ENCODE results near the gene RBBP4.
A peak's percentile ranks its signal among the peaks of the same experiment; 100 is the strongest.
"Not testable (repeated sequence)": the region's sequence is repeated elsewhere in the genome, so short reads cannot be mapped to it uniquely, and the experiment has no call there.

Gene RBBP4

DNA sequence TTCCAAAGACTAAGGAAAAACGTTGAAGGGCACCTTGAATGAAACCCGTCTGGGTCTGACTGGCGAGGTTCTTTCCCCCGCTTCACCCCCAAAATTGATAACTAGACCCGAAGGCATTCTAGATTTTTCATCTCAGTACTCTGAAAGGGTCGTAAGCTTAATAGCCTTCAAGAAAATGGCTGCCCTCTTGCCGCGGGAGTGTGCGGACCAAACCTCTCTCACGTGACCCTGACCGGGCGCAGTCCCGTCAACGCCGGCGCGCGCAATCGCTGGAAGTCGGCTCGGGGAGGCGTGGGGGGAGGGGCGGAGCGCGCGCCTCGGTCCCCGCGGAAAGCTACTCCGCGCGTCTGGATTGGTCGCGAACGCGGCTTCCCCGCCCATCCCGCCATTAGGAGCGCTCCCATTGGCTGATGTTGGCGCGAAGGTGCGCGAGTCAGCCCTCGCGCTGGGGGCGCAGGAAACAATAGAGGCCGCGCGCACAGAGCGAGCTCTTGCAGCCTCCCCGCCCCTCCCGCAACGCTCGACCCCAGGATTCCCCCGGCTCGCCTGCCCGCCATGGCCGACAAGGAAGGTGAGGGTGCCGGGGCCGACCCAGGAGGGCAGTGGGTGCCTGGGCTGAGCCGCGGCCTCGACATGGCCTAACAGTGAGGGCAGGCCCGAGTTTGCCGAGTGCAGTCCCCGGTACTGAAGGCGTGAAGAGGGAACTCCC is at the start of gene RBBP4:
TSS of gene RBBP4 (plus strand) at position 457 of the 709 bp plus-strand sequence. CDS start at position 556, 99 bp downstream.
- peak; percentile 95 to 97 (median 97) for DNase-seq (ENCODE audit: low read depth in 4 of 4, low spot score in 1 of 4)

DNA sequence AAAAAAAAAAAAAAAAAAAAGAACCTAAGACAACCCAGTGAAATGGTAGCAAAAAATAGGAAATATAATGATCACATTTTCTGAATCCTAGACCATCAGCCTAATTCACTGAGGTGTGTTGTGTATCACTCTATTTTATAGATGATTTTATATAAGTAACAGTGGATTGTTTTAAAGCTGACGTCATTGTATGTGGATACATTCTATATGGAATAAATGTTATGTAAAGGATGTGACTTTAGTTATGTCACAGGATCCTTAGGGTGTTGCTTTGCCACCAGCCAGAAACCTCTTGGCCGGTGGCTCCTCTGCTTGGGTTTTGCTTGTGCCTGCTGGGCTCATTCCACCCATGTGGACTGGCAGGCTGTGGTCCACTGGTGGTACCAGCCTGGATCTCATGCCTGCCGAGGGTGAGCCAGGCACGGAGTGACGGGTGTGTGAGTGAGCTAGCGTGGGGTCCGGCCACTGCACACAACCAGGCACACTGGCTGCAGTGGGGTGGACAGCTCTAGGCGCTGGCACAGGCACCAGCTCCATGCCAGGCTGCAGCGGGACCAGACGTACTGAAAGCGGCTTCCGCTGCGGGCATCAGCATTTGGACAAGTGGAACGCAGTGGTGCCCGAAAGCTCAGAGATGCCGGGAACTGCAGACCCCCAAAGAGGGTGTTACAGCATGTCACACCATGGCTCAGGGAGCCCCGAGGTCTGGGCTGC is 45.1 kb upstream of the RBBP4 start:
- no peak for DNase-seq (ENCODE audit: low read depth in 4 of 4, low spot score in 1 of 4)

- DNase-seq (ENCODE audit: low read depth in 4 of 4, low spot score in 1 of 4) = no peak
Measured at GRCh38 chr1:32606565-32607371, 44.2 kb upstream of the RBBP4 start.

DNA sequence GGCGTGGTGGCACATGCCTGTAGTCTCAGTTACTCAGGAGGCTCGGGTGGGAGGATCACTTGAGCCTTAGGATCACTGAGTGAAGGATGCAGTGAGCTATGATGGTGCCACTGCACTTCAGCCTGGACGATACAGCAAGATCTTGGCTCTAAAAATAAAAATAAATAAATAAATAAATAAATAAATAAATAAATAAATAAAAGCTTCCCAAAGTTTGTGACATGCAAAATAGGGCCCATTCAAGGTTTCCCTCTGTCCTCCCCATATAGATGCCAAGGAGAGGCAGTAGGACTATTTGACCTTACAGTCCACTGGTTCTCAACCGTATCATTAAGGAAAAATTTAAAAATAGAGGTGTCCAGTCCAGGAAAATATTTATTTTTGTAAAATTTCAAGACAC is 41.8 kb upstream of the RBBP4 start:
- DNase-seq (ENCODE audit: low read depth in 4 of 4, low spot score in 1 of 4) = no peak

- no peak for DNase-seq (ENCODE audit: low read depth in 4 of 4, low spot score in 1 of 4)
Measured at GRCh38 chr1:32611859-32612188, 39.2 kb upstream of the RBBP4 start.

GRCh38 chr1:32612189-32612881 is 38.7 kb upstream of the RBBP4 start:
- peak in 2 of 4 experiments; percentile 12 to 41 for DNase-seq (ENCODE audit: low read depth in 4 of 4, low spot score in 1 of 4)

- no peak for DNase-seq (ENCODE audit: low read depth in 4 of 4, low spot score in 1 of 4)
Measured at GRCh38 chr1:32613472-32613871, 37.5 kb upstream of the RBBP4 start.

- DNase-seq (ENCODE audit: low read depth in 4 of 4, low spot score in 1 of 4) = no peak
Measured at GRCh38 chr1:32618673-32619221, 32.3 kb upstream of the RBBP4 start.

DNA sequence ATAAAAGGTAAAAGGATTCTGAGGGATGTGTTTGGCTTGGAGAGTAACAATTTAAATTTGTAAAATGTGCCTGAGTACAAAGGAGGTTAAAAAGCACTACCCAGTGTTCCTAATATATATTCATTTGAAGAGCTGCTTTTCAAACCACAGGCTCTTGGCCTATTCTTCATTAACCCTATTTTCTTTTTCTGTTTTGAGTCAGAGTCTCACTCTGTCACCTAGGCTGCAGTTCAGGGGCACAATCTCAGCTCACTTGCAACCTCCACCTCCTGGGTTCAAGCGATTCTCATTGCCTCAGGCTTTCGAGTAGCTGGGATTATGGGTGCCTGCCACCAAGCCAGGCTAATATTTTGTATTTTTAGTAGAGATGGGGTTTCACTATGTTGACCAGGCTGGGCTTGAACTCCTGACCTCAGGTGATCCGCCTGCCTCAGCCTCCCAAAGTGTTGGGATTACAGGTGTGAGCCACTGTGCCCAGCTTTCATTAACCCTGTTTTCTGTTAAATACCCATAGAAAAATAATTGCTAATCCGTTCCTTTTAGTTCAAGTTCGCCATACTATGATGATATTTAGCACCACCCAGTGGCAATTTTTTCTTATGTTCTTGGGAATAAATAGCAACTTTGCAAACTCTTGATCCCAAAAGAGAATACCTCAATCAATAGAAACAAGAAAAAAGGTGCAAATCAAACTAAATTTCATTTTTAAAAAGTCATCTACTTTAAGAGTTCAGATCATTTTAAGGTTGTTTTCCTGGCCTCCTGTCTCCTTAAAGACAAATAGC is 31.1 kb upstream of the RBBP4 start:
- no peak for DNase-seq (ENCODE audit: low read depth in 4 of 4, low spot score in 1 of 4)

- DNase-seq (ENCODE audit: low read depth in 4 of 4, low spot score in 1 of 4) = no peak
Measured at GRCh38 chr1:32622205-32622604, 28.8 kb upstream of the RBBP4 start.

GRCh38 chr1:32622806-32623681 is 28.0 kb upstream of the RBBP4 start:
- DNase-seq (ENCODE audit: low read depth in 4 of 4, low spot score in 1 of 4) = no peak

DNA sequence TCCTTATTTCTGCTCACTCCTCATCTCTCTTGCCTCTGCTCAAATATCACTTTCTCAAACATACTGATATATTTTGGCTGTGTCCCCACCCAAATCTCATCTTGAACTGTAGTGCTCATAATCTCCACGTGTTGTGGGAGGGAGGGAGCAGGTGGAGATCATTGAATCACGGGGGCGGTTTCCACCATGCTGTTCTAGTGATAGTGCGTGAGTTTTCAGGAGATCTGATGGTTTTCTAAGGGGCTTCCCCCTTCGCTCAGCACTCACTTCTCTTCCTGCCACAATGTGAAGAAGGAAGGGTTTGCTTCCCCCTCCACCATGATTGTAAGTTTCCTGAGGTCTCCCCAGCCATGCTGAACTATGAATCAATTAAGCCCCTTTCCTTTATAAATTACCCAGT is 27.2 kb upstream of the RBBP4 start:
- peak in 2 of 4 experiments; percentile 29 to 52 for DNase-seq (ENCODE audit: low read depth in 4 of 4, low spot score in 1 of 4)

DNA sequence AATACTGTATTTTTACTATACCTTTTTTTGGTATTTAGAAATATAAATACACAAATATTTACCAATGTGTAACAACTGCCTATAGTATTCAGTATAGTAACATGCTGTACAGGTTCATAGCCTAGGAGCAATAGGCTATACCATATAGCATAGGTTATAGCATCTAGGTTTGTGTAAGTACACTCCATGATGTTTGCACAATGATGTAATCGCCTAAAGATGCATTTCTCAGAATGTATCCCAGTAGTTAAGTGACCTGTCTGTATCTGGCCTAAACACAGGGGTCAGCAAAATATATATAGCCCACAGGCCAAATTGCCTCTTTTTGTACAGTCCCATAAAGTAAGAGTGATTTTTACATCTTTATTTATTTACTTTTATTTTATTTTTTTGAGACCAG is 24.8 kb upstream of the RBBP4 start:
- DNase-seq (ENCODE audit: low read depth in 4 of 4, low spot score in 1 of 4) = no peak

DNA sequence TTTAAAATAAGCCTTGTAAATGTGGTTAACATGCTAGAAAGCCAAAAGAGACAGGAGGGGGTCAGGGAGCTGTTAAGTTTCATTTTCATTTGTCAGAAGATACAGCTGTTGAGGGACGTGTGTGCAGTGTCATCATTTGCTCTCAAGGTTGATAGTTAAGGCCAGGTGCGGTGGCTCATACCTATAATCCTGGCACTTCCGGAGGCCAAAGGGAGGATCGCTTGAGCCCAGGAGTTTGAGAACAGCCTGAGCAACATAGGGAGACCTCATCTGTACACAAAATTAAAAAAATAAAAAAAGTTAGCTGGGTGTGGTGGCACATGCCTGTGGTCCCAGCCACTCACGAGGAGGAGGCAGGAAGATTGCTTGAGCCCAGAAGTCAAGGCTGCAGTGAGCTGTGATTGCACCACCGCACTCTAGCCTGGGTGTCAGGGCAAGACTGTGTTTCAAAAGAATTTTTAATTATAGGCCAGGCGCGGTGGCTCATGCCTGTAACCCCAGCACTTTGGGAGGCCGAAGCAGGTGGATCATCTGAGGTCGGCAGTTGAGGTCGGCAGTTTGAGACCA is 23.3 kb upstream of the RBBP4 start:
- DNase-seq (ENCODE audit: low read depth in 4 of 4, low spot score in 1 of 4) = no peak

DNA sequence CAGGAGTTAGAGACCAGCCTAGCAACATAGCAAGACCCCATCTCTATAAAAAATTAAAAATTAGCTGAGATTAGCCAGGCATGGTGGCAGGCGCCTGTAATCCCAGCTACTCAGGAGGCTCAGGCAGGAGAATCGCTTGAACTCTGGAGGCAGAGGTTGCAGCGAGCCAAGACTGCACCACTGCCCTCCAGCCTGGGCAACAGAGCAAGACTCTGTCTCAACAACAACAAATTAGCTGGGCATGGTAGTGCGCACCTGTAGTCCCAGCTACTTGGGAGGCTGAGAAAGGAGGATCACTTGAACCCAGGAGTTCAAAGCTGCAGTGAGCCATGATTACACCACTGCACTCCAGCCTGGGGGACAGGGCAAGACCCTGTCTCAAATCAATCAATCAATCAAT is 20.8 kb upstream of the RBBP4 start:
- not testable (repeated sequence) for DNase-seq (ENCODE audit: low read depth in 4 of 4, low spot score in 1 of 4)

DNA sequence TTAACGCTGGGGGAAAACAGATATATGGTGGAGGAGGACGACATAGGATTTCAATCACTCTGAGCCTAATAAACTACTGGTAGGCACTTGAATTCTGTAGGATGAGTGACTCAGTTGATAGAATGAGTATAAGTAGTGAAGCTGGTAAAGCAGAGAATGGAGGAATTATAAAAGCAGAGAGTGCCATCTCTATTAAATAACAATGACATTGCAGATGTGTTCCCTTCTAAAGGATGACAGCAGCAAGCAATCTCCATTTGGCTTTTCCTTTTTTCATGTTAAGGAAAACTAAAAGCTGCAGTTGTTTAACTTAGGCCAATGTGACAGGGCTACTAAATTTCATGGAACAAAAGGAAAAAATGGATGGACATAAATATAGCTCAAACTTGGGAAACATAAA is 18.2 kb upstream of the RBBP4 start:
- DNase-seq (ENCODE audit: low read depth in 4 of 4, low spot score in 1 of 4) = no peak

GRCh38 chr1:32635508-32636277 is 15.3 kb upstream of the RBBP4 start:
- no peak for DNase-seq (ENCODE audit: low read depth in 4 of 4, low spot score in 1 of 4)

- DNase-seq (ENCODE audit: low read depth in 4 of 4, low spot score in 1 of 4) = no peak
Measured at GRCh38 chr1:32636914-32637645, 13.9 kb upstream of the RBBP4 start.

Data from stimulated activated CD4-positive, alpha-beta T cell treated with anti-CD3 and anti-CD28 coated beads, Interleukin-1b, Interleukin-23, amount 100 ng/mL, for 24 hours (primary cell).